ENCODE measurements around the gene GKAP1.
"Not testable (repeated sequence)": the region's sequence is repeated elsewhere in the genome, so short reads cannot be mapped to it uniquely, and the experiment has no call there.

- not testable (repeated sequence) for TF ChIP-seq CTCF, POLR2A (IDR thresholded peaks at IDR 0.05)
Observed at GRCh38 chr9:83804454-83804853, 13.1 kb downstream of the GKAP1 start.
